OCI-LY7 (cell line): ENCODE data around the gene CAPZA3. TPM values are rescaled to one million over a fixed set of nuclear protein-coding genes. Genes with fewer than 3 reads are reported as not detected.

Source experiments
- Bru-seq: library from RNA; stranded (reverse); fragments of 400-500 nt; gene quantifications from one replicate; lab custom pipeline; 2021; lab: Mats Ljungman, UMichigan
- BruChase-seq, 2 experiments: library from RNA; stranded (reverse); fragments of 400-500 nt; gene quantifications; one replicate each; lab custom pipeline; 2021; lab: Mats Ljungman, UMichigan
- BruUV-seq: library from RNA; stranded (reverse); fragments of 400-500 nt; replicated peaks from 2 replicates; lab custom pipeline; 2021; lab: Mats Ljungman, UMichigan
- CTCF ChIA-PET: fragments of 300-600 bp; sonication (Branson Sonifier 250); formaldehyde crosslinking; loops from one replicate; lab custom pipeline; 2022; ENCODE audit warnings: antibody characterized with exemption; ENCODE audit not compliant: unreplicated experiment; lab: Charles Lee
- POLR2A ChIA-PET: fragments of 300-600 bp; sonication (Branson Sonifier 250); formaldehyde crosslinking; loops from one replicate; lab custom pipeline; 2022; ENCODE audit warnings: antibody characterized with exemption; lab: Charles Lee
- DNase-seq: peaks from one replicate; pipeline ENCODE4 v3.0.0-alpha.2; 2015; ENCODE audit warnings: low spot score
- H2AFZ ChIP-seq: fragments of 200-600 bp; sonication (generic), shearing (Covaris generic); 2 replicates; pipeline ENCODE4 v1.6.1; 2014; ENCODE audit warnings: mild to moderate bottlenecking, antibody characterized with exemption, low read length, moderate library complexity
- H3K27ac ChIP-seq: fragments of 200-600 bp; sonication (generic); 2 replicates; pipeline ENCODE4 v1.5.1; 2014; ENCODE audit warnings: mixed run types, low read depth, mild to moderate bottlenecking, moderate library complexity, low read length, inconsistent platforms; ENCODE audit not compliant: poor library complexity, severe bottlenecking
- H3K36me3 ChIP-seq: fragments of 200-600 bp; sonication (generic); 2 replicates; pipeline ENCODE4 v1.6.1; 2014; ENCODE audit warnings: mild to moderate bottlenecking, antibody characterized with exemption, low read length, moderate library complexity, mixed read lengths; ENCODE audit not compliant: insufficient read depth
- H3K4me1 ChIP-seq: fragments of 200-600 bp; sonication (generic); 2 replicates; pipeline ENCODE4 v1.5.1; 2014; ENCODE audit warnings: mild to moderate bottlenecking, low read length; ENCODE audit not compliant: insufficient read depth, poor library complexity, severe bottlenecking
- H3K4me2 ChIP-seq: fragments of 200-600 bp; sonication (generic); 2 replicates; pipeline ENCODE4 v1.6.1; 2014; ENCODE audit warnings: mild to moderate bottlenecking, low read length
- H3K4me3 ChIP-seq: fragments of 200-600 bp; sonication (generic); 2 replicates; pipeline ENCODE4 v1.5.1; 2014; ENCODE audit warnings: mild to moderate bottlenecking, low read depth, low read length; ENCODE audit not compliant: poor library complexity, severe bottlenecking
- H3K79me2 ChIP-seq: fragments of 200-600 bp; sonication (generic); 2 replicates; pipeline ENCODE4 v1.6.1; 2016; ENCODE audit warnings: low read depth, mild to moderate bottlenecking, low read length, moderate library complexity, mixed read lengths; ENCODE audit not compliant: insufficient read depth
- H3K9me2 ChIP-seq: fragments of 200-600 bp; sonication (generic); 2 replicates; pipeline ENCODE4 v1.6.1; 2016; ENCODE audit warnings: mild to moderate bottlenecking, low read length, mixed read lengths; ENCODE audit not compliant: insufficient read depth
- H3K9me3 ChIP-seq: fragments of 200-600 bp; sonication (generic); 2 replicates; pipeline ENCODE4 v1.6.1; 2014; ENCODE audit warnings: mild to moderate bottlenecking, mixed run types, low read length, mixed read lengths
- H4K20me1 ChIP-seq: fragments of 200-600 bp; sonication (generic); 2 replicates; pipeline ENCODE4 v1.6.1; 2014; ENCODE audit warnings: mild to moderate bottlenecking, antibody characterized with exemption, low read length, moderate library complexity, mixed read lengths; ENCODE audit not compliant: insufficient read depth
- EZH2phosphoT487 ChIP-seq: fragments of 200-600 bp; sonication (generic); IDR thresholded peaks from 2 replicates; pipeline ENCODE4 v1.6.1; 2018; ENCODE audit warnings: low read depth, borderline replicate concordance, mild to moderate bottlenecking, mixed run types, antibody characterized with exemption, low read length, moderate library complexity, mixed read lengths
- intact Hi-C: fragments of 100-400 bp; cut with micrococcal nuclease; formaldehyde crosslinking; loops from one replicate; pipeline ENCODE4 v1.10.0; 2022; ENCODE audit not compliant: unreplicated experiment
- long read RNA-seq: library from polyadenylated mRNA; stranded (forward); transcript quantifications from one replicate; pipeline ENCODE4 v2.0.0, GENCODE V29; 2022
- total RNA-seq, 2 experiments: library from RNA; depleted of rRNA in 1 of 2; stranded (reverse); fragments of >200 nt in 1 of 2; shearing (Covaris generic) in 1 of 2; gene quantifications; 2 replicates each; pipeline ENCODE4 v1.2.3, GENCODE V29; 2014 to 2022
- TF ChIP-seq, protein P1 (sequence below): fragments of 200-600 bp; sonication (generic); conservative IDR thresholded peaks from 2 replicates; pipeline ENCODE4 v1.5.1; 2014; ENCODE audit warnings: mild to moderate bottlenecking, antibody characterized with exemption, low read length, moderate library complexity, mixed read lengths

CAPZA3 gene, protein sequence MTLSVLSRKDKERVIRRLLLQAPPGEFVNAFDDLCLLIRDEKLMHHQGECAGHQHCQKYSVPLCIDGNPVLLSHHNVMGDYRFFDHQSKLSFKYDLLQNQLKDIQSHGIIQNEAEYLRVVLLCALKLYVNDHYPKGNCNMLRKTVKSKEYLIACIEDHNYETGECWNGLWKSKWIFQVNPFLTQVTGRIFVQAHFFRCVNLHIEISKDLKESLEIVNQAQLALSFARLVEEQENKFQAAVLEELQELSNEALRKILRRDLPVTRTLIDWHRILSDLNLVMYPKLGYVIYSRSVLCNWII
- not detected in 2 replicates for total RNA-seq (2014; rRNA removed; shearing (Covaris generic))
- not detected in 2 replicates for total RNA-seq (2022)
- not detected for Bru-seq, nascent RNA
- not detected for BruChase-seq, experiment 1, labeled RNA remaining after a 6-hour chase
- BruChase-seq, experiment 2, labeled RNA remaining after a 2-hour chase = not detected
- long read RNA-seq = 0 reads

DNA sequence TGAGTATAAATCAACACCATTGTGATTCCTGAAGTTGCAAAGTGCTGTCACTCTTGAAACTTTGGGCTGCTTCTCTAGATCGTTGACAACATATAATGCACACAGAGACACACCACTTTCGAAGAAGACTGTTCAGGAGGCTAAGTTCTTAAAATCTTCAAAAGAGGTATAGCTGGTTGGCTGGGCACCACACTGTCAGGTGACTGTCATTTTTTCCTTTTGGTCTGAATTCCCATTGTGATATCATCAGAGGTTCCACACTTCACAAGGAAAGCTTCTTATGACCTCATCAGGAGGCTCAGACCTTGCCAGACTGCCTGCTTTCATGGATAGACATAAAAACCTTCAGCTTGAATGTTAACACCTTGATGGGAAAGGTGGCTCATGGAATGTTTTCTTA, at the start of gene CAPZA3, which contains the start of gene PLCZ1:
TSS of gene CAPZA3 (plus strand) at position 301 of the 400 bp plus-strand sequence. CDS start 150 bp downstream, outside the sequence.
TSS of gene PLCZ1 (minus strand) at position 194 of the 400 bp plus-strand sequence. CDS start 641 bp downstream, outside the sequence.
- DNase-seq = no peak
- Histone ChIP-seq H3K9me2 (no peaks in the 10 kb centered on the region), H2AFZ (no peak within 1 kb of the TSS), H3K27ac (no peak within 1 kb of the TSS), H3K9me3 (no peaks in the 10 kb centered on the region), H3K36me3 (no peaks in the 10 kb centered on the region), H3K4me2 (no peak within 1 kb of the TSS), H3K79me2 (no peaks in the 10 kb centered on the region), H3K4me1 (no peaks in the 10 kb centered on the region), H4K20me1 (no peaks in the 10 kb centered on the region), H3K4me3 (no peak within 1 kb of the TSS)
- intact Hi-C loops = no loop called here
- no TSS peak for BruUV-seq
- ChIA-PET CTCF (no interaction called here), POLR2A (interaction anchor here (0.5 to 0.6 kb wide), 2 partner anchors 625 to 1997 kb away, joined by 3 to 7 read pairs; no protein-coding TSS in a partner anchor)
- TF ChIP-seq, protein P1, sequence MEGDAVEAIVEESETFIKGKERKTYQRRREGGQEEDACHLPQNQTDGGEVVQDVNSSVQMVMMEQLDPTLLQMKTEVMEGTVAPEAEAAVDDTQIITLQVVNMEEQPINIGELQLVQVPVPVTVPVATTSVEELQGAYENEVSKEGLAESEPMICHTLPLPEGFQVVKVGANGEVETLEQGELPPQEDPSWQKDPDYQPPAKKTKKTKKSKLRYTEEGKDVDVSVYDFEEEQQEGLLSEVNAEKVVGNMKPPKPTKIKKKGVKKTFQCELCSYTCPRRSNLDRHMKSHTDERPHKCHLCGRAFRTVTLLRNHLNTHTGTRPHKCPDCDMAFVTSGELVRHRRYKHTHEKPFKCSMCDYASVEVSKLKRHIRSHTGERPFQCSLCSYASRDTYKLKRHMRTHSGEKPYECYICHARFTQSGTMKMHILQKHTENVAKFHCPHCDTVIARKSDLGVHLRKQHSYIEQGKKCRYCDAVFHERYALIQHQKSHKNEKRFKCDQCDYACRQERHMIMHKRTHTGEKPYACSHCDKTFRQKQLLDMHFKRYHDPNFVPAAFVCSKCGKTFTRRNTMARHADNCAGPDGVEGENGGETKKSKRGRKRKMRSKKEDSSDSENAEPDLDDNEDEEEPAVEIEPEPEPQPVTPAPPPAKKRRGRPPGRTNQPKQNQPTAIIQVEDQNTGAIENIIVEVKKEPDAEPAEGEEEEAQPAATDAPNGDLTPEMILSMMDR = no peak
- TF ChIP-seq EZH2phosphoT487 = no peak

DNA sequence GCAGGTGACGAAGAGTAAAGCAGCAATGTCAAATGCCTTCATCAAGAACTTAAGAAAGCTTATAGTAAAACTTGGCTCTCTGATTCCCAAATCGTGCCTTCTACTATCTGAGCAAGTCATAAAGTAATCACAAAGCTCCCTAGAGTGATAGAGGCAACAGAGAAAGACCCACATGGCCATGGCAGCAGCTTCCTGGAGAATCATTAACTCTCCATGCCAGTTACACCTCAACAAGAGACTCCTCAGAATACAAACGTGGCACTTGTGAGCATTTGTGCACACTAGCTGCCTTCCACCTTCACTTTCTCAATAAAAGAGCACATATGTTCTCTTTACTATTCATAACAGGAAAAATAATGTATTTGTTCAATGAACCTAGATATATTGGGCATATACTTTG, 48.1 kb upstream of the CAPZA3 start:
- Histone ChIP-seq H2AFZ (no peak overlapping the region), H3K79me2 (no peaks in the 10 kb centered on the region), H3K27ac (no peak overlapping the region), H3K9me2 (no peaks in the 10 kb centered on the region), H3K9me3 (no peaks in the 10 kb centered on the region), H3K36me3 (no peaks in the 10 kb centered on the region), H3K4me2 (no peak overlapping the region), H3K4me3 (no peak overlapping the region), H4K20me1 (no peaks in the 10 kb centered on the region), H3K4me1 (no peaks in the 10 kb centered on the region)
- BruUV-seq = no TSS peak
- no peak for DNase-seq
- CTCF ChIA-PET = no interaction called here
- POLR2A ChIA-PET = interaction anchor here (0.6 kb wide), 1 partner anchor 161 kb away, joined by 7 read pairs; no protein-coding TSS in a partner anchor
- intact Hi-C loops = no loop called here
- TF ChIP-seq EZH2phosphoT487 = no peak
- TF ChIP-seq, protein P1 = no peak
